Stomach smooth muscle (tissue), 2 donors: ENCODE data around the gene EDNRB.
A peak's percentile ranks its signal among the peaks of the same experiment; 100 is the strongest.
"Not testable (repeated sequence)": the region's sequence is repeated elsewhere in the genome, so short reads cannot be mapped to it uniquely, and the experiment has no call there.

ENCODE experiments used
- H3K27ac ChIP-seq: one replicate; pipeline ENCODE4 v1.7.0; 2013; ENCODE audit warnings: mild to moderate bottlenecking, low read length, inconsistent platforms
- H3K27me3 ChIP-seq, 2 donors: one replicate each; pipeline ENCODE4 v1.7.0; 2013; ENCODE audit warnings: low read length in 2 of 2; ENCODE audit not compliant: insufficient read depth in 2 of 2, control insufficient read depth in 1 of 2
- H3K36me3 ChIP-seq, 2 donors: one replicate each; pipeline ENCODE4 v1.7.0; 2013; ENCODE audit warnings: low read length in 2 of 2; ENCODE audit not compliant: control insufficient read depth in 2 of 2, insufficient read depth in 2 of 2
- H3K4me1 ChIP-seq: one replicate; pipeline ENCODE4 v1.7.0; 2013; ENCODE audit warnings: low read length; ENCODE audit not compliant: control insufficient read depth, insufficient read depth
- H3K4me3 ChIP-seq, 2 donors: one replicate each; pipeline ENCODE4 v1.7.0; 2013; ENCODE audit warnings: low read length in 2 of 2
- H3K9ac ChIP-seq, 2 donors: one replicate each; pipeline ENCODE4 v1.7.0; 2013; ENCODE audit warnings: low read length in 2 of 2, mild to moderate bottlenecking in 1 of 2
- H3K9me3 ChIP-seq, 2 donors: one replicate each; pipeline ENCODE4 v1.7.0; 2013; ENCODE audit warnings: low read length in 2 of 2; ENCODE audit not compliant: control insufficient read depth in 2 of 2
- donor health status: healthy.
- donor health status: Pancreatic carcinoma.

The EDNRB gene

GRCh38 chr13:77918391-77919245, at the start of gene EDNRB:
Gene EDNRB, minus strand, starts transcription at chr13:77918831. Its CDS starts 258 bp downstream, at chr13:77918573.
- peak within 1 kb of the TSS; percentile 32 to 42 for H3K9ac ChIP-seq
- peaks cover 12% of the 10 kb centered on the region for H3K4me1 ChIP-seq
- H3K27ac ChIP-seq = no peak within 1 kb of the TSS
- H3K36me3 ChIP-seq = no peaks in the 10 kb centered on the region
- H3K9me3 ChIP-seq = no peaks in the 10 kb centered on the region
- H3K27me3 ChIP-seq = peaks cover 10 to 20% of the 10 kb centered on the region in 2 donors
- H3K4me3 ChIP-seq = peak within 1 kb of the TSS; percentile 70 to 78

DNA sequence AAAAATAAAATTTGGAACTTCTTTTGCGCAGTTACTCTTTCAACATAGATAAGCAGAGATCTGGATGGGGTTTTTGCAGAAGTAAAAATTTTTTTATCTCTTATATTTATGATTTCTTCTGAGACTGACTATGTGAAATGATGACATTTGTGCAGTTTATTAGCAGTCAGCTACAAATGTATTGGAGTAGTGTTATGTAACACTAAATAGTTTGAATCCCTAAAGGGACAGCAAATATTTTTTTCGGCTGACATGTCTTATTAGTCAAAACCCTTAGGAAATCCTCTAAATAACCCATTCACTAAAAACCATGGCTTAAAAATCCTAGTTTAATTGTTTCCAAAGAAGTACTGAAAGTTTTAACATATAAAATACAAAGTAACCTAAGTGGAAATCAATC, 48.0 kb upstream of the EDNRB start:
- H3K4me1 ChIP-seq = no peaks in the 10 kb centered on the region
- no peak overlapping the region for H3K9ac ChIP-seq
- H3K27ac ChIP-seq = no peak overlapping the region
- H3K4me3 ChIP-seq = no peak overlapping the region
- H3K9me3 ChIP-seq = no peaks in the 10 kb centered on the region
- no peaks in the 10 kb centered on the region for H3K27me3 ChIP-seq
- H3K36me3 ChIP-seq = no peaks in the 10 kb centered on the region

GRCh38 chr13:77952737-77953136, 34.1 kb upstream of the EDNRB start:
- no peak overlapping the region for H3K27ac ChIP-seq
- H3K4me3 ChIP-seq = no peak overlapping the region
- no peaks in the 10 kb centered on the region for H3K27me3 ChIP-seq
- no peak overlapping the region for H3K9ac ChIP-seq
- H3K9me3 ChIP-seq = no peaks in the 10 kb centered on the region
- H3K36me3 ChIP-seq = no peaks in the 10 kb centered on the region
- no peaks in the 10 kb centered on the region for H3K4me1 ChIP-seq

DNA sequence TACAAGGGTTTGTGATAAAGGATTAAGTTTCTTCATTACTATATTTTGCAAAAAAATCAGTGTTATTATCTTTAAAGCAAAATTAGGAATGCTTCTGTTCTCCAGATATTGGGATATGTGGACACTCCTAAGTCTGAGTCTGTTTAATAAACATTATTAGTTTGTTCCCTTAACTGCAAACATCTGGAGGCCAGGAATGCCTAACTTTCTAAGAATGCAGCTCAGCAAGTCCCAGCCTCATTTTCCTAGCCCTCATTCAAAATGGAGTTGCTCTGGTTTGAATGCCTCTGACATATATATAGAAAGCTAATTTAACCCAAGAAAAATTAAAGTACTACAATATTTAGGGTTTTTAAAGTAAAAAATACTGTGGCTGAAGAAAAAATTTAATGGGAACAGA, 33.6 kb upstream of the EDNRB start:
- Histone ChIP-seq H3K27ac (no peak overlapping the region), H3K9me3 (no peaks in the 10 kb centered on the region), H3K27me3 (no peaks in the 10 kb centered on the region), H3K9ac (no peak overlapping the region), H3K36me3 (no peaks in the 10 kb centered on the region), H3K4me1 (no peaks in the 10 kb centered on the region), H3K4me3 (no peak overlapping the region)

GRCh38 chr13:77946522-77946921, 27.9 kb upstream of the EDNRB start:
- H3K4me3 ChIP-seq = no peak overlapping the region
- no peaks in the 10 kb centered on the region for H3K36me3 ChIP-seq
- no peaks in the 10 kb centered on the region for H3K4me1 ChIP-seq
- no peaks in the 10 kb centered on the region for H3K27me3 ChIP-seq
- no peak overlapping the region for H3K27ac ChIP-seq
- H3K9ac ChIP-seq = no peak overlapping the region
- no peaks in the 10 kb centered on the region for H3K9me3 ChIP-seq

DNA sequence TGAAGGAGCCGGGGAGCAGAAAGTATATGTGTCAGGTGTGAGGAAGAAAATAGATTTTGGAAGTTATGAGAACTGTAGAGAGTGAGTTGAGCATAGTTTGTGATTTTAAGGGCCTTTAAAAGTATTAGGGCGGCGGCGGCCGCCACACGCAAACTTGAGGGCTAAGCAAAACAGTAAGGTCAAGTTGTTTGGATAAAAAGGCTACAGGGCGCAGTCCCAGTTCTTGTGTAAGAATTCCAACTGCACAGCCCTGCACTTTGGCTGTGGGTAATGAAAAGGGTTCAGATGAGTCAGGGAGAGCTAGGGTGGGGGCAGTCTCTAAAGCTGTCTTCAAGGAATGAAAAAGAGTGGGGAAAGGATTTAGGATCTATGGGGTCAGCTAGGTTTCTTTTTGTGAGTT, 16.4 kb upstream of the EDNRB start:
- H3K9ac ChIP-seq, H3K27me3 ChIP-seq, H3K4me1 ChIP-seq, H3K4me3 ChIP-seq, H3K27ac ChIP-seq, H3K9me3 ChIP-seq, H3K36me3 ChIP-seq: not testable (repeated sequence)

- no peaks in the 10 kb centered on the region for H3K36me3 ChIP-seq
- no peaks in the 10 kb centered on the region for H3K4me1 ChIP-seq
- no peak overlapping the region for H3K27ac ChIP-seq
- H3K27me3 ChIP-seq = no peaks in the 10 kb centered on the region
- H3K9ac ChIP-seq = no peak overlapping the region
- H3K4me3 ChIP-seq = no peak overlapping the region
- H3K9me3 ChIP-seq = no peaks in the 10 kb centered on the region
Observed at GRCh38 chr13:77930430-77930829, 11.8 kb upstream of the EDNRB start.

DNA sequence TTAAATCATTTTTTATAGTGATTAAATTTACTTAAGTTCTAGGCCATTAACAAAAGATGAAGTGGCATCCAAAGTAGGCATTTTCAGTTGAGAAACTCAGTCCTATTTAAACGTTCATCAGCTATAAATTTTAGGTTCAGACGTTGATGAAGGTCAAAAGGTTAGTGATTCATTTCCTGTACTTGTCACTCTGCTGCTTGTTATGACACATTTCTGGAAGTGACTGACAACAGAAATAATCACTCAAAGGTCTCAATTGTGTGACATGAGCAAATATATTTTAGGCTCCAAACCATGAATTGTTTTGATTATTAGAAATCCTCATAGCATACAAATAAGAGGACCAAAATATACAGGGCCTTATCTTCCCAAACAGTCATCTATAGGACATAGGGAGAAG, 10.3 kb upstream of the EDNRB start:
- no peaks in the 10 kb centered on the region for H3K9me3 ChIP-seq
- no peaks in the 10 kb centered on the region for H3K27me3 ChIP-seq
- H3K9ac ChIP-seq = no peak overlapping the region
- H3K4me1 ChIP-seq = no peaks in the 10 kb centered on the region
- no peaks in the 10 kb centered on the region for H3K36me3 ChIP-seq
- no peak overlapping the region for H3K27ac ChIP-seq
- no peak overlapping the region for H3K4me3 ChIP-seq

DNA sequence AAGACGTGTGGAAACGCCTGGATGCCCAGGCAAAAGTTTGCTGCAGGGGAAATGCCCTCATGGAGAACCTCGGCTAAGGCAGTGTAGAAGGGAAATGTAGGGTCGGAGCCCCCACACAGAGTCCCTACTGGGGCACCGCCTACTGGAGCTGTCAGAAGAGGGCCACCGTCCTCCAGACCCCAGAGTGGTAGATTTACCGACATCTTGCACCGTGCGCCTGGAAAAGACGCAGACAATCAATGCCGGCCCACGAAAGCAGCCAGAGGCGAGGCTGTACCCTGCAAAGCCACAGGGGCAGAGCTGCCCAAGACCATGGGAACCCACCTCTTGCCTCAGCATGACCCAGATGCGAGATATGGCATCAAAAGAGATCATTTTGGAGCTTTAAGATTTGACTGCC, 7.0 kb upstream of the EDNRB start:
- Histone ChIP-seq H3K9ac (no peak overlapping the region), H3K27me3 (no peaks in the 10 kb centered on the region), H3K9me3 (no peaks in the 10 kb centered on the region), H3K36me3 (no peaks in the 10 kb centered on the region), H3K4me1 (no peaks in the 10 kb centered on the region), H3K27ac (no peak overlapping the region), H3K4me3 (no peak overlapping the region)

DNA sequence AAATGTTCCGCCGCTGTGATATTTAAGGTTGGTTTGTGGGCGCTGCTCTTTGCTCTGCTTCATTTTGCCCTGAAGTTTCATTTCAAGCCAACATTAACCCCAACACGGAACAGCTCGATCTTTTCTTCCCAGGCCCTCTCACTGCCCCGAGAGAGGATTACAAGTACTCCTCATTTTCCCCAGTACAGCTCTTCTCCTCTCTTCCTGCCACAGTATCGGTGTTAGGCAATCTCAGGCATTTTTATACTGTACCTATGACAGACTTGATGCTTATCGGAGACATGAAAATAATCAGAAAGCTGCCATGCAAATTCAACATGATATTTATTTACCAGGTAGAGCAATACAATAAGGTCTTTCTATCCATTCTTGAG, 1.3 kb upstream of the EDNRB start:
- H3K9ac ChIP-seq = no peak overlapping the region
- H3K9me3 ChIP-seq = no peaks in the 10 kb centered on the region
- peak overlapping the region; percentile 70 to 78 for H3K4me3 ChIP-seq
- H3K27ac ChIP-seq = no peak overlapping the region
- peaks cover 10 to 20% of the 10 kb centered on the region in 2 donors for H3K27me3 ChIP-seq
- peaks cover 12% of the 10 kb centered on the region for H3K4me1 ChIP-seq
- H3K36me3 ChIP-seq = no peaks in the 10 kb centered on the region

DNA sequence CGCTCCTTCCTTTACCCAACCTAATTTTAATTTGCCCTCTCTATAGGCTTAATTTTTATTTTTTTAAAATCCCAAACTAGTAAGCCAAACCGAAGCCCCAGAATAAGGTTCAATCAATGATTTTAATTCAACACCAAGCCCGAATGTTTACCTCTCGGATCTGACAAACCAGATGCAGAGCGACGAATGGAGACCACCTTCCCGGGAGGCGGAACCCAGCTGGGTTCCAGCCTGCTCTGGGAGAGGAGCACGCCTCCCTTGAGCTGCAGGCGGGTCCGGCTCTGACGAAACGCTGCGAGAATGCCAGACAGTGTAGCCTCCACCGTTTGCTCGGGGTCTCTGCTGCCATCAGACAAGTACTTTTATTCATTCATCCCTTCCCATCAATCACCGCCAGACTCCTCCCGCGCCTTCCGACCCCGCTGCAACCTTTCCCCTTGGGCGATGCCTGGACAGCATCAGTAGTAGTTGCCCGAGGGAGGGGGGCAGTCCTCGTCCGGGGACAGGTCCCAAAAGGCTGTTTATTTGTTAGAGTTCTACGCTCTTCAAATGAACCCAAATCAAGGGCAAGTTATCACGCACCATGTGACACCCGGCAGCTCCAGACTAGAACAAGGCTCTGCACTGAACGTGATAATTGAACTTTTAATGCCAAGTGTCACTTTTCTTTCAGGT, 752 bp upstream of the EDNRB start:
- Histone ChIP-seq H3K9ac (peak overlapping the region in 1 of 2 donors; percentile 32), H3K4me1 (peaks cover 12% of the 10 kb centered on the region), H3K4me3 (peak overlapping the region; percentile 70 to 78)

More for the DNA sequence above, 752 bp upstream of the EDNRB start:
- Histone ChIP-seq H3K9me3 (no peaks in the 10 kb centered on the region), H3K27ac (no peak overlapping the region), H3K27me3 (peaks cover 10 to 20% of the 10 kb centered on the region in 2 donors), H3K36me3 (no peaks in the 10 kb centered on the region)
